D721Med (cell line): ENCODE data around the gene NR3C2.

Source experiments
- DNase-seq: peaks from one replicate; pipeline ENCODE4 v3.0.0; 2011; ENCODE audit warnings: low spot score; ENCODE audit not compliant: insufficient read length
- FAIRE-seq: peaks from 2 replicates; lab custom pipeline; 2011; peaks lifted over from hg19 to GRCh38; lab: Jason Lieb, UNC
- CTCF ChIP-seq: IDR thresholded peaks from 2 replicates; pipeline ENCODE4 v1.5.1; 2012; ENCODE audit warnings: mild to moderate bottlenecking, control low read depth; ENCODE audit not compliant: insufficient read depth; ENCODE audit errors: missing control alignments

NR3C2 gene

GRCh38 chr4:148341980-148342800, 100.0 kb downstream of the NR3C2 start:
- no peak for TF ChIP-seq CTCF
- DNase-seq (no peak), FAIRE-seq (peak; percentile 98)

- no peak for FAIRE-seq
- no peak for DNase-seq
- TF ChIP-seq CTCF = no peak
Measured at GRCh38 chr4:148335133-148335532, 107.1 kb downstream of the NR3C2 start.

- no peak for TF ChIP-seq CTCF
- FAIRE-seq = no peak
- DNase-seq = no peak
Measured at GRCh38 chr4:148333265-148333664, 108.9 kb downstream of the NR3C2 start.

- DNase-seq (no peak), FAIRE-seq (no peak)
- TF ChIP-seq CTCF = no peak
Measured at GRCh38 chr4:148332486-148332885, 109.7 kb downstream of the NR3C2 start.

GRCh38 chr4:148330724-148331123, 111.5 kb downstream of the NR3C2 start:
- FAIRE-seq = no peak
- DNase-seq = no peak
- no peak for TF ChIP-seq CTCF

GRCh38 chr4:148330161-148330560, 112.1 kb downstream of the NR3C2 start:
- no peak for TF ChIP-seq CTCF
- no peak for DNase-seq
- FAIRE-seq = no peak

GRCh38 chr4:148329751-148330150, 112.5 kb downstream of the NR3C2 start:
- DNase-seq = no peak
- TF ChIP-seq CTCF = no peak
- FAIRE-seq = no peak
